ENCODE measurements around the gene CSTF1. TPM values are rescaled to one million over a fixed set of nuclear protein-coding genes. Genes with fewer than 3 reads are reported as not detected.

CSTF1 gene
- total RNA-seq, 4 donors from 2014 or later: 15.3 to 24.8 (median 20.2) TPM

- no peak for TF ChIP-seq CTCF (IDR thresholded peaks at IDR 0.05; ENCODE audit: low read depth)
Measured at GRCh38 chr20:56409521-56409920, 17.1 kb downstream of the CSTF1 start.

DNA sequence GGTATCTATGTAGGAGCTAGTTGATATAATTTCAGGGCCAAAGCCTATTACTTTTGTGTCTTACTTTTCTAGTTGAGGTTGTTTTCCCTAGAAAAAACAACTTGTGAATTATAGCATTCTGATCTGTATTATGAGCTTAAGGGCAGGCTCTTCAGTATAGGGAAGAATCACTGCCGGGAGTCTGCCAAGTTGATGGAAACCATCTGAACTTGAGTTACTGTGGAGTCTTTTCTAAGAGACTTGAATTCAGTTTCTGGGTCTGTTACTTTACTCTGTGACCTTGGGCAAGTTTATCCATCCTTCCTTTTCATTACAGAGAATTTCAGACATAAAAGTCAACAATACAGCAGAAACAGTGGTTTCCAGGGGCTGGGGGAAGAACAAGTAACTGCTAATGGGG is 17.5 kb downstream of the CSTF1 start:
- TF ChIP-seq CTCF (IDR thresholded peaks at IDR 0.05; ENCODE audit: low read depth): no peak

DNA sequence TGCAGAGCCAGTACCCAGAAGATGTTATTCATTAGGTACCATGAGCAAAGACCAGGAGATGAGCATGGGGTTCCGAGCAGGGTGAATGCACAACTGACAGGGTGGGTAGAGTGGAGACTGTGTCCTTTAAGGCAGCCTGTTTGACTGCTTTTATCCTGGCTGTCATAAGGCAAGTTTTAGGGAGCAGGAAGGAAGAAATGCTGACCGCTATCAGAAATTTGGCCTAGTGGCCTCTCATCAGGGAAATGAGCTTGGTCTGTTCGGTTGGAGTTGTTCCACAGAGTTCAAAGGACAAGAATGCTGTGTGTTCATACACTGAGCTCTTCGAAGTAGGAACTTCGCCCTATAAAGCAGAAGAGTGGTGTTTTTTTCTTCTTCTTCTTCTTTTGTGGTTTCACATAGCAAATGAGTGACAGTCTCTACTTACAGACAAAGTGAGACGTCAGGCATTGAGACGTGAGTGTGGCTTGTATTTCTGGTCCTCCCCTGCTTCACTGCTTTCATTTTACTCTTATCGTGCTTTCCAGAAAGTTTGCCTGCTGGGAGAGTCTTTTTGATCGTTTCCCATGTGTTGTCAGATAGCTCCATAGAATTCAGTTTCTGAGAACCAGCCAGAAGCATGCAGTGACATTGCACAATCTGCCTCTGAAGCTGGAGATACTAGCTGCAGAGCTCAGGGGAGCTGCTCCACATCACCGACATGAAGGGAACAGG is 19.5 kb downstream of the CSTF1 start, which contains the start of gene CASS4:
Gene CASS4 (plus strand): TSS at position 502 of the 714 bp plus-strand sequence. CDS start 199 bp downstream, at position 701.
- no peak for TF ChIP-seq CTCF (IDR thresholded peaks at IDR 0.05; ENCODE audit: low read depth)

- TF ChIP-seq CTCF (IDR thresholded peaks at IDR 0.05; ENCODE audit: low read depth): no peak
Measured at GRCh38 chr20:56412473-56412790, 20.0 kb downstream of the CSTF1 start.

DNA sequence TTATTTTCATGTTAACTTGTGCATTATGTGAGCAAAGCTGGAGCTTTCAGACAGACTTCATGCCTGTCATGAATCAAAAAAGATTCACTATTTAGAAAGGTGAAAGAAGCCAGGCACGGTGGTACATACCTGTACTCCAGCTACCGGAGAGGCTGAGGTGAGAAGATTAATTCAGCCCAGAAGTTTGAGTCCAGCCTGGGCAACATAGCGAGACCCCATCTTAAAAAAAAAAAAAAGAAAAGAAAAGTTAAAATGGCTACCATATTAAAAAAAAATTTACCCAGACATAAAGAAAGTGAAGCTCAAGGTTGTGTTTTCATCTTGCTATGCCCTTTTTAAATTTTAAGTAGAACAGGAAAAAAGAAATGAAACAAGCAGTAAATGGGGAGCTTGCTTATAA is 20.5 kb downstream of the CSTF1 start:
- TF ChIP-seq CTCF (IDR thresholded peaks at IDR 0.05; ENCODE audit: low read depth): no peak

DNA sequence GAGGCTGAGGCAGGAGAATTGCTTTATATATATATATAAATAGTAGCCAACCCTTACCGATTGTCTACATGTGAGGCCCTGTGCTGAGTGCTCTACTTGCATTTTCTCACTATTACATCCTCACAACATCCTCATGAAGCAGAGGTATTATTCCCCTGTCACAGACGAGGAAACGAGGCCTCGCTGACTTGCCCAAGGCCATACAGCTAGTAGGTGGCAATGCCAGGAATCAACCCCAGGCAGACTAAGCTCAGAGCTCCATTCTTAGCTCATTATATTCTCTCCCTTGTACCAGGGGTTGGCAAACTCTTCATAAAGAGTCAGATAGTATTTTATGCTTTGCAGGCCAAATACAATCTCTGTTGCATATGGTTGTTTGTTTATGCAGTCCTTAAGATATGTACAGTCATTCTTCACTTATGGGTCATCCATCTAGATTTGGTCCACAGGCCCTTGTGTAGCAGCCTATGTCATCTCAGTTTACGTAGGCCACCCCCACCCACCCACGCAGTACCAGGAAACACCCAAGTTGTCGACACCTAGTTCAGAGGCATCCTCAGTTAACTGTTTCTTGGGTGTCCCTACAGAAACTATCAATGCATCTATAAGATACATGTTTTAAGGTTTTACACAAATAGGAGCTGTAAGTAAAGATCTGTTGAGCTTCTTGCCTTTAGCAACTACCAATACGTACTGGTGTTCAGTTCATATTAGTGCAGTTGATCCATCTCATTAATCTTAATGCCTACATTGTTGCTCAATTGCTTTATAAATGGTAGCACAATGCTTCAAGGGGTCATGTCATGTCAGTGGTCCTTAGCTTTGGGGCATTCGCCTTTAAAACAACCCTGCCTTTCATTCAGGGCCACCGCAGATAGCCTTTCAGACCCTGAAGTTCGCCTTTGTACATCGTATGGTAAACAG is 22.7 kb downstream of the CSTF1 start:
- TF ChIP-seq CTCF (IDR thresholded peaks at IDR 0.05; ENCODE audit: low read depth): no peak

DNA sequence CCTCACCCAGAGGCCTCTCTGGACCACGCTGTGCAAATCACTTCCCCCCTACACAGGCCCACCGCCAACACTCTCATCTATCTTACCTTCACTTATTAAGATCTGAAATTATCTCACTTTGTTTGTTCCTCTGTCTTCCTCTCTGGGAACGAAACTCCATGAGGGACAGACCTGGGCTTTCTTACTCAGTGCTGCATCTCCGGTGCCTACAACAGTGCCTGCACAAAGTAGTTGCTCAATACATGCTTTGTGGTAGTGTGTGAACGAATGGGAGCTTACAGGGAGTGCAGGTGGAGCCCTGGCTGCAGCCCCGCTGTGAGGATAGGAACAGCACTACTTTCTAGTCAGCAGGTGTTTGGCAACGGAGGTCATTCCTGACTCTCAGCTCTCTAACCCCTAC is 25.0 kb downstream of the CSTF1 start:
- TF ChIP-seq CTCF (IDR thresholded peaks at IDR 0.05; ENCODE audit: low read depth): no peak

All from subcutaneous adipose tissue (tissue), 4 donors.